HG03097 (cell line): ENCODE measurements around the gene JAKMIP1.
"Not testable (repeated sequence)": the region's sequence is repeated elsewhere in the genome, so short reads cannot be mapped to it uniquely, and the experiment has no call there.

Experiments
- ATAC-seq: cut with Tn5 transposase; IDR thresholded peaks from one replicate; pipeline ENCODE4 v1.9.1; 2021; ENCODE audit not compliant: unreplicated experiment, low FRiP score

Gene JAKMIP1

DNA sequence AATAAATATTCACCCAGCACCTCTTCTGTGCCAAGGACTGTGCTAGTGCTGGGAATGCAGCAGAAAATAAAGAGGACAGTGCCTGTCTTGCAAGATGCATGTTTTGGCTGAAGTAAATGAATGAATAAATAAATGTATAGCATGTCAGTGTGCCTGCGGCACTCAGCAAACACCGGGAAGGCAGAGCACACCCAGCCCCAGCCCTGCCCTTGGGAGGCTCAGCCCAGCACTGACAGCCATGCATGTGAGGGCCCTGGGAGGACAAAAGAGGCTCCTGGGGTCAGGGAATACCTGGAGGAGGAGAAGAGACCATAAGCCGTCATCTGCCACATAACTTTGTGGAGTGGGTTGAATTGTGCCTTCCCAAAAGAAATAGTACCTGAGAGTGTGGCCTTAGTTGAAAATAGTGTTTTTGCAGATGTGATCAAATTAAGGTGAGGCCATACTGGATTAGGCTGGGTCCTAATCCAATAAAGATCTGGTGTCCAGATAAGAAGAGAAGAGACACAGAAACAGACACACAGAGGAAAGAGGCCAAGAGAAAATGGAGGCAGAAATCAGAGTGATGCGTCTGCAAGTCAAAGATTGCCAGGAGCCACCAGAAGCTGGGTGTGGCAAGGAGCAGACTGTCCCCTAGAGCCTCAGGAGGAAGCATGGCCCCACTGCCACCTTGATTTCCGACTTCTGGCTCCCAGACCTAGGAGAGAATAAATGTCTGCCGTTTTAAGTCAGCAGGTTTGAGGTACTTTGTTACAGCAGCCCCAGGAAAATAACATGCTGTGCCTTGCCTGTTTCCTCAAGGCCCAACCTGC is 198.5 kb downstream of the JAKMIP1 start:
- no peak for ATAC-seq

DNA sequence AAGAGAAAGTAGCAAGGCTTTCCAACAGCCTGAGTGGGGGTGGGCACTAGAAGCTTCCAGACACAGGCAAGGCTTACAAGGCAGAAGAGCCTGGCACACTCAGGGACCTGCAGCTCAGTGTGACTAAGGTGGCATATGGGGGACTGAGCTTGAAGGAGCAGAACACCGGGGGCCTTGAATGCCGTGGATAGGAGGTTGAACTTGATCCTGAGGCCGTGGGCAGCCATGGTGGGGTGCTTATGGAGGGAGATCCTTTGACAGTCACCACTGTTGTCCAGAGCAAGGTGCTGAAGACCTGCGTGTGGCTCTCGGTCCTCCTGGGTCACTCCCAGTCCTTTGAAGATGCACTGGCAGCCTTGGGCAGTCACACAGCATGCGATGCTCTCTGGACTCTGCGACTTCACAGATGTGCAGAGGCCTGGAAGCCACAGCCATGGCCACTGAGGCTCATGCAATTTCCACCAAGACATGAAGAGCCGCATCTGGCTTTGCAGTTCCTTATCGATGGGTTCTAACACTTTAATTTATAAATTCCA is 200.5 kb downstream of the JAKMIP1 start:
- ATAC-seq = no peak

DNA sequence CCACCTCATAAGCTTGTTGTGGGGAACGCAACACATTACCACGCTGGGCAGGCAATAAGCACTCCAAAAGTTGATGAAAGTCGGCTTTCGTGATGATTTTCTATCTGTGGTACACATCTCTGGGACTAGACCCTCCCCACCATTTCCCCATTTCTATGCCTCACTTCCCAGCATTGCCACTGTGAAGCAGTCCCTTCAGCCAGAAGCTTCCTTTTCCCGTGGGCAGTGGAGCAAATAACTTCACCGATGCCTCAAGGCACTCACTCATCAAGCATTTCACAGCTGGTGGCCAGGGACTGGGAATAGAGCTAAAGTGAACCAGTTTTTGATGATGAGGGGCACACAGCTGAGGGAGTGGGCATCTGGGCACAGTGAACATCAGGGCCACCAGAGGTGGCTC is 201.0 kb downstream of the JAKMIP1 start:
- ATAC-seq = no peak

DNA sequence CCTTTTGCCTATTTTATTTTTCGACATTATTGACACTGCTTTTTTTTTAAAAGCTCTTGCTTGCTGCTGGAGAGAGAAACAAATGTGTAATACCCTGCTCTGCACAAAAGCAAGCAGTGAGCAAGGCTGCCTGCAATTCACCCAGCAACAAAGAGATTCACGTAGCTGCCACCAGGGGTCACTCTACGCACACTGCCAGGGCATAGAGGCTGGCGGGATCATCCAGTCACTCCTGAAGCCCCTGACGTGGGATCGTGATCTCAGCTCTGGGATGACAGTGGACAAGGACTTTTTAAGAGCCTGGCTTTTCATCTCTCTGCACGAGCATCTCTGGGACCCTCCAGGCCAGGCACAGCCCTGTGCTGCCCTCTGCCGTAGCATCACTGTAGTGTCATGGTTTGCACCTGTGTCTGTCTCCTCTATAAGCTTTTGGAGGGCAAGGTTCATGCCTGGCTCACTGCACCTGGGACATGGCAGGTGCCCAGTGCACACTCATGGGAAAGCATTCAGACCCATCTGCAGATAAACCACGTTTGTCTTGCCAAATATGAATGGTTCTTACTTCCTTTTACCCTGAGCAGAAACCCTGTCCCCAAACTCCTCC is 201.9 kb downstream of the JAKMIP1 start:
- ATAC-seq = peak; percentile 63

DNA sequence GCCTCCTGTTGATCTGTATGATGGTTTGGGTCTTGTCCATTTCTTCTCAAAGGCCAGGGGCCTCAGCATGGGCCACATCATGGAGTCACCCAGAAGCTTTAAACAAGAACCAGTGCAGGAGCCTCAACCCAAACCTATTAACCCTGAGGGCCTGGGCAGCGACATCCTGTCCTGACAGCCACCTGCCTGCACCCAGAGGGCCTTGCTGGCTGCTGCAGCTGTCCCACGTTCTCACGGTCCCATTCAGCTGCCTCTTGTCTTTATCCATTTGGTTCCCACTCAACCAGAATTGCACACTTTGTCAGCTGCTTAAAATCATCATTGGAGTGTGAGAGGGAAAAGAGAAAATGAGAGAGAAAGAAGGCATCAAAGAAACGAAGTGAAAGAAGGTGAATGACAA is 203.7 kb downstream of the JAKMIP1 start:
- ATAC-seq = no peak

DNA sequence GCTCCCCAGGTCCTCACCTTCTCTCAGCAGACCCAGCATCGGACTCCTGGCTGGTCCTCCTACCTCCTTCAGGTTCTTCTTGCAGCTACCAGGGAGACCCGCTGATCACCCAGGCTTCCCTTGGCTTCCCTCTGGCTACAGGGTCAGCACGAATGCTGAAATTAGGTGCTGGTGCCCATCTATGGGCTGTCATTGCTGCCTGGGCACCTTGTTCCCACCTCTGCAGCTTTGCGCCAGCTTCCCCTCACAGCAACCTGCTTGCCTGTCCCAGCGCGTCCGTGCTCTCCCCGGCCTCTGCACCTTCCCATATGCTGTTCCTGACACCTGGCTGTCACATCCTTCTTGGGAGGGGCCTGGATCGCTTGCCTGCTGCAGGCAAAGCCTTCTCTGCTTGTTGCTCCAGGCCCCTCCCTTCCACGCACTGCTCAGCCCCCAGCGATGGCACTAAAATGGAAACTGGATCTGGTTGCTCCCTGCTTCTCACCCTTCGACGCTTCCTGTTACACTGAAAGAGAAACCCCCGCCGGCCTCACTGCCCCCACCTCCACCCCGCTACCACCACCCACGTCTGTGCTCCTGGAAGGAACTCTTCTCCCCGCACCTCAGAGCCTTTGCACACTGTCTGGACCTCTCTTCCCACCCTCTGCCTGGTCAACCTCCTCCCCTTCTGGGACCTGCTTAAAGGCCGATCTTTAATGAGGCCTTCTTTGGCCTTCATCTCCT is 204.3 kb downstream of the JAKMIP1 start:
- no peak for ATAC-seq

DNA sequence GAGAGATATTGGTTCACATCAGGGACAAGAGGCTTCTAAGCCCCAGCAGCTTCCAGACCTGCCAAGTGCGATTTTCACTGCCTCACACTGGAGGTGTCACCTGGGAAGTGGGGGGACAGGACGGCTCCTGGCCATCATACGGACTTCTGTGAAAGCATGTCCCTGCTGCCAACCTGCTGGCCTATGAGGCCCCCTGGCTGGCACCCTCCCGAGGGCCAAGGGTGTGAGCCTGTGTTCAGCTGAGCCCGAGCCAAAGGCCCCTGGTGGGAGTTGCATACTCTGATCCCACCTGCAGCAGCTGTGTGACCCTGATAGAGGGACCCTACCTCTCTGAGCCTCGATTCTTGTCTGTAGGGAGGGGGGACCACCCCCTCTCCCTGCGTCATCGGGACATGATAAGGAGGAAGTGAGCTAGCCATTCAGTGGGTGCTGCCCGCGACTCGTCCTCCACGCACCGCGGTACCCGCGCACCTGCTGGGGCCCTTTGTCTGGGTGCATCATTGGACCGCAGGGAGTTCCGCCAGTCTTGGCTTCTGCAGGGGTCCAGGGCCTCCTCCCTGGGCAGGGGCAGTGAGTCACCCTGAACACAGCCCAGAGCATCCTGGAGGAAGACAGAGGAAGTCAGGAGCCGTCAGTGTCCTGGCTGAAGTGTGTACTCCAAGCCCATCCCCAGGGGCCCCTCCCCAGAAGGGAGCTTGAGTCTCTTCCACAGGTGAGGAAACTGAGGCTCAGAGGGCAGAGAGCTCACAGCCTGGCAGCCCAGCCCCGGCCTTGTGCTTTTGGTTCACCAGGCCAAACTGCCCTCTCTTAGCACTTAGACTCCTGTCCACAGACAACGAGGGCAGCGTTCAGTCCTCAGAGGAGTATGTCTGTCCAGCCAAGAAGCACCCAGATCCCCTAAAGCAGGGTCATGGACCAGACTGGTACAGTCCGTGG is 206.2 kb downstream of the JAKMIP1 start:
- ATAC-seq = no peak

DNA sequence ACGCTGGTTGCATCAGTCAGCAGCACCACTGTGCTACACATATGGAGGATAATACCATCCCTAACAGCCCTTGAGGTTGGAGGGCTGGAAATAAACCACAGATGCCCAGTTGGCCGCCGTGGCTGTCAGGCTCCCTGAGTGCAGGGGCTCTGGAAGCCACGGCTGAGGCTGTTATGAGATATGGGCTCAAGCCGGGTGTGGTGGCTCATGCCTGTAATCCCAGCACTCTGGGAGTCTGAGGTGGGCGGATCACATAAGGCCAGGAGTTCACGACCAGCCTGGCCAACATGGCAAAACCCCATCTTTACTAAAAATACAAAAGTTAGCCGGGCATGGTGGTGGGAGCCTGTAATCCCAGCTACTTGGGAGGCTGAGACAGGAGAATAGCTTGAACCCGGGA is 207.0 kb downstream of the JAKMIP1 start:
- not testable (repeated sequence) for ATAC-seq

DNA sequence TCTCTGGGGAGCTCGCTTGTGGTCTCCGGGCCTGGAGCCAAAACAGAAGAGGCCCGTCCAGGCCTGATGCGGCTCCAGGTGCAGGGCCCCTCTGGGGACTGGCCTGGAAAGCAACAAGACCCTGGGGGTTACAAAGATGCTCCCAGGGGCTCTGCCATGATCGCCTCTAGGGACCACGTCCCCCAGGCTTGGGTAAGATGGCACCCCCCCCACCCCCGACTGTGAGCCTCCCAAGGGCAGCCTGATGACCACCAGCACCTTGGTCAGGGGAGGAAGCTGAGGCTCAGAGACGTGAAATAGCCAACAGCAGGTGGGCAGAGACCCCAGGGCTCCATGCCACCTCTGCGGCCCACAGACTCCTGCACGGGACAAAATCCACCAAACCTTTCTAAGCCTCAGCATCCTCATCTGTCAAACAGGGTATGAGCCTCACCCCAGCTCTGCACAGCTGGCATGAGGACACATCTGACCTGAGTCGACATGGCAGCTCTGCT is 207.5 kb downstream of the JAKMIP1 start:
- ATAC-seq = no peak

DNA sequence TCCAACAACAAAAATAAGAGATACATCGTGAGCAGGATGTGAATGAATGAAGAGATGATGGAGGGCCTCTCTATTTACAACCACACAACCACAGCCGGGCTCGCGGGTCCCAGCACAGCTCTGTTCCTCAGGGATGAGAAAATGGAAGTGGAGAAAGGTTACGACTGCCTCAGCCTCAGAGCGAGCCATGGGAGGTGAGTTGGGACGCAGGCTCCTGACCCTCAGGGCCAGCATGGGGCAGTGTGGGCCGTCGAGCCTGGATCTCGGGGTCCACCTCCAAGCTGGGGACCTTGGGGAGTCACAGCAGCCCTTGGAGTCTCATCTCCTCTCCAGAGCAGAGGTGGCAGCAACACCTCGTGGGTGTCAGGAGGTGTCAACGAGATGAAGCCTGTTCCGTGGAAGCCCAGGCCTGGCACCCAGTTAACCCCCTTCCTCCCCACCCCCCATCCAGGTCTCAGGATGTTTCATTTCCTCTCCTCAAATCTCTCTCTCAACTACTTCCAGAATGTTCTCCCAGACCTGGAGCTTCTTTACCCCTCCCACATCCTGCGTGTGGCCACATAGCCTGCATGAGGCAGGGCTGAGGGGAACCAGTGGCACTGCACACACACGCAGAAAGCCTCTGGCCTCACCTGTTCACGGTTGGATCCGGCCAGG is 208.1 kb downstream of the JAKMIP1 start:
- no peak for ATAC-seq

DNA sequence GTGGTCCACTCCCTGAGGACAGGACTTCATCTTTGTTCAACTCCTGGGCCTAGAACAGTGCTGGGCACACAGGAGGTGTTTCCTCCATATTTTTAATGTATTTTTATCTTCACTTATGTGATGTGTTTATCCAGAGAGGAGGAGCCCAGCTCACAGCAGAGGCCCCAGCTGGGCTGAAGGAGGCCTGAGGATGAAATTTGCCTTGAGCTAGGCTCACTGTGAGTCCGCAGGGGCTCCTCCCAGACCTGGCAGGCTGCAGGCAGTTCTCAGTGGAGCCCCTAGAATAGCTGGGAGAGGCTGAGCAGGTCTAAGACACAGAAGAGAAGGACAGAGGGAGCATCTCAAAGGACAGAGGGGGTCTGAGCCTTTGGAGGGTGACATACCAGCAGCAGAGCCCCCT is 208.9 kb downstream of the JAKMIP1 start:
- no peak for ATAC-seq

DNA sequence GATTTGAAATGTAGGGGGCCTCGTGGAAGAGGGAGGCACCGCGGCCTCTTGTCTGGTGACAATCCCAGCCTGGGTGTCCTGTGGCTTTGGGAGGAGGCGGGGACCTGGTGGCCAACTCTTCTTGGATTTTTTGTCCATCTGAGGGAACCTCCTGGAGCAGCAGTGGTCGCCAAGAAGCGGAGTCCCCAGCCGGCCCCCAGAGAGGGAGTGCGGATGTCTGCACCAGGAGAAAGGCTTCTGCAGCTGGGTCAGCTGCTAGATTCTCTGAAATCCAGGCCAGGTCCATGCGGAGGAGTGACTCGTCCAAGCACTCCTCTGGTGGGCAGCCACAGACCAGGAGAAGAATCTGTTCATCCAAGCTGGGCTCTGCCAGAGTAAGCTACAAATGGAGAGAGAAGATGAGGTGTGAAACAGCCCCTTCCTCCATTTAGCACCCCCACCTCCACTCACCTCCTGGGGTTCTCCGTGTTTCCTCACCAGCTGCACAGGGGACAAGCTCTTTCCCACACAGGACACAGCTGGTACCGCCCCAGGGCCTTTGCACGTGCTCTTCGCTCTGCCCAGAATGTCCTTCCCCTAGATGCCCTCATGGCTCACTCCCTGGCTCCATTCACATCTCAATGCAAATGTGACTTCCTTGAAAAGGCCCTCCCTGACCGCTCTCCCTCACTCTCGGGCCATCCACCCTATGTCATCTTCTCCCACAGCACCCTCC is 209.7 kb downstream of the JAKMIP1 start:
- no peak for ATAC-seq

DNA sequence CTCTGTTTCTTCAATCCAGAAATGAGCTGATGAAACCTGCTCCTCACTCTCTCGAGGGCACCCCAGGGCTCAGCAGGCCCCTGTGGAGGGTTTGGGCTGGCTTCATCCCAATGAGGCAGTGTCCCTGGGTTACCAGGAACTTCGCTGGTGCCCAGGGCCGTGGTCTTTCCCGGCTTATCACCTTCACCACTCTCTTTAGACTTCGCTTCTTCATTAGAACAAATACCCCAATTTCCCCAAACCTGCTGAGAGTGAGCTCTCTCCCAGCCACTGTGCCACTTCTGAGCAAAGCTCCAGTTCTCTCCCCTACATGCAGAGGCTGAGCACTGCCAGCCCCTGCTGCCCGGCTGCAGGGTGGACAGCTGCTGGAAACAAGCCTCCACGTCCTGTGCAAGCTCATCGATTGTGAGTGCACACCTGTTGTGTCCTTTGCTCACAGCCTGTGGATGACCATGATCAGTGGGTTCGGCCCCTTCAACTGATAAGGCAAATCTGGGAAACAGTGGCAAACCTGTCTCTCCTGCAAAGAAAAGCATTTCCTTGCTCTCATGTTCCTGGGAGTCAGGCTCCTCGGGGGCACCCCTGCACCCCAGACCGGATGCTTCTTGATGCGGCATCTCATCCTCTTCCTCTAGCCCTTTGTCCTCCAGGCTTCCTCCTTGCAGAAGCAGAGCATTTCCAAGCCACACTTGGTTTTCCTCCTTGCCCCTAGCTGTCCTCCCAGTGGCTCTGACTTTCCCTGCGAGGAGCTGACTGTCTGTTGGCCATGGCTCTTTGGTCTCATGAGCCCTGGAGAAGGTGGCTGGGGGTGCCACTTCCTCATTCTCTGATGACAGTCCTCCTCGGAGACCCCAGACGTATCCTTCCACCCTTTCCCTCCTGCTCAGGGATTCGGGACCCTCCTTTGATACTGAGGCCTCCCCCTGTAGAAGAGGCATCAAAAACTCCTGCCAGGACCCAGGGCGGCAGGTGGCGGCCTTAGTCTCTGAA is 210.8 kb downstream of the JAKMIP1 start:
- ATAC-seq = no peak

DNA sequence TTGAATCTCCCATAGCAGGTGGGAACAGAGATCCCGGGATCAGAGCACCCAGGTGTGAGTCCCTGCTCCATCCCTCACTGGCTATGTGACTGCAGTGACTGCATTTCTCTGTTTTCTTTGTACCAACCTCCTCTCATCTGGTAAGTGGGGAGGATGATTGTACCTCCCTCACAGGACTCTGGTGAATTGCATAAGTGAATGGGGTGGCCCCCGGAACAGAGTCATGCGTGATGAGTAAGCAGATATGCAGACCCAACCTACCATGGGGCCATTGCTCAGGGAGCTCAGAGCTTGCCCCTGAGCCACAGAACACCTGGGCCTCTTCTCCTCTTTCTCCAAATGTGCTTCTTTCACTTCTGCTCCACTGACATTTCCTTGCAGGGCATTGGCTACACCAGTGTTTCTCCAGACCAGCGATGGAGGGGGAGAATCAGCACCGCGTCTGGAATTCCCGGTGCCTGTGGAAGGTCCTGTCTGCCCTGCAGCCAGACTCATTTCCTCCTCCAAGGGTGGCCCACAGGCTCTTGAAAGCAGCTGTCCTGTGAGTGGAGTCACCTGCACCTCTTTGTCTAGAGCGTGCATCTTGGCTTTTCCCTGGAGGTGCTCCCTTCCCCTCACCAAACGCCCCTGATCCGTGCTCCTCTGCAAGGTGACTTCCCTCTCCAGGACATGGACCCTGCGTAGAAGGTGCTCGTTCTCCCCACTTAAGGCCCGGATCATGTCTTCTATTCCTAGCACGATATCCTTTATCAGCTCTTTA is 212.1 kb downstream of the JAKMIP1 start:
- no peak for ATAC-seq

DNA sequence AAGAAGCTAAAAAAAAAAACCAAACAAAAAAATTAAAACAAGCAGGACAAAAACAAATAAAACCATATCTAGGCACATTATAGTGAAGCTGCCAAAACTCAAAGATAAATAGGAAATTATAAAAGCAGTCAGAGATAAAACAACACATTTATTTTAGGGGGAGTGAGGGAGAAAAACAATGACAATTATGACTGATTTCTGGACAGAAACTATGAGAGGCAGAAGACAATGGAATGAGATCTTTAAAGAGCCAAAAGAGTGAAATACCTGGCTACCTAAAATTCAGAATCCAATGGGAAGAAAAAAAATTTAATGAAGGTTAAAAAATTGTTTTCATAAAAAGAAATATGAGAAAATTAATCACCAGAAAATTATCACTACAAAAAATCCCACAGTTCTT is 215.5 kb downstream of the JAKMIP1 start:
- no peak for ATAC-seq

DNA sequence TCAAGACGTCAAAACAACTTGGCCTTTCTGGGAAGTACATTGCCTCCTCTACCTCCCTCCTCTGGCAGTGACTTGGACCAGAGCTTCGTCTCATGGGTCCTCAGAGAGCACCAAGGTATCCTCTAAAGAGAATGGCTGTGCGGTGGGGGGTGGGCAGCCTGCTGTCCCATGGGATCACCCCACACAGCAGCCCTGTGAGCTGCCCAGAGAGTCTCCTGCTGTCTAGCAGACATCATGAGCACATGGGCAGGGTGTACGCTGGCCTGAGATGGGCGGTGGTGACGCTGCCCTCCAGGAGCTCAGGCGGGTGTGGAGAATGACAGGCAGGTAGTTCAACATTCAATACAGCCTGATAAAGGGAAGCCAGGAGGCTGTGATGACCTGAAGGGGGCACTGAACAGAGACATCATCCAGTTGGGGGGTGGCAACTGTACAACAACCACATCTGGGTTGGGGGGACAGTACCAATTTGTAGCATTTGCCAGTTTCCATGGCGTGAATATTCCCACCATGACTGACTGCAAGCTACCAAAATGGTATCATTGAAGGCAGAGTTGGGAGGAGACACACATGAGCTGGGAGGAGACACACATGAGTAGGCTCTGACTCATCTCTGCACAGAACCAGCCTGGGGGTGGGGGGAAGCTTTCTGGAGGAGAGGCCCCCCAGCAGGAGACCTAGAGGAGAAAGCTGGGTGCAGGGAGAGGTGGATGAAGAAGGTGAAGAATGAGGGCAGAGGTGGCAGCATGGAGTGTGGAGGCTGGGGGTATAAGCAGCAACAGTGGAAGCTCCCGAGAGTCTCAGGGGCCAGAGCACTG is 218.0 kb downstream of the JAKMIP1 start:
- ATAC-seq = no peak
